AG09319 (cell line): ENCODE data around the gene CTDSP2.

Experiments
- DNase-seq: peaks from one replicate; pipeline ENCODE4 v3.0.0-alpha.2; 2010; ENCODE audit warnings: low read depth; ENCODE audit errors: extremely low read depth
- CTCF ChIP-seq: IDR thresholded peaks from 2 replicates; pipeline ENCODE4 v1.5.1; 2011; ENCODE audit warnings: low read depth, mild to moderate bottlenecking, inconsistent platforms, low read length, moderate library complexity

The CTDSP2 gene

GRCh38 chr12:57842342-57843294, 3.9 kb downstream of the CTDSP2 start:
- no peak for DNase-seq
- no peak for TF ChIP-seq CTCF

- DNase-seq, result no peak
- TF ChIP-seq CTCF, result no peak
These were observed 5.1 kb downstream of the CTDSP2 start for GRCh38 chr12:57841445-57841844.

GRCh38 chr12:57840726-57841125, 5.8 kb downstream of the CTDSP2 start:
- DNase-seq, result no peak
- no peak for TF ChIP-seq CTCF

GRCh38 chr12:57839996-57840395, 6.5 kb downstream of the CTDSP2 start:
- no peak for DNase-seq
- TF ChIP-seq CTCF, result no peak

- no peak for DNase-seq
- no peak for TF ChIP-seq CTCF
These were observed 7.8 kb downstream of the CTDSP2 start for GRCh38 chr12:57838594-57839302.

GRCh38 chr12:57837864-57838562, 8.5 kb downstream of the CTDSP2 start:
- DNase-seq, result no peak
- no peak for TF ChIP-seq CTCF
